Cardiac muscle cell (in vitro differentiated cells and primary cell): ENCODE measurements around the gene MATN3. TPM values are rescaled to one million over a fixed set of nuclear protein-coding genes. Genes with fewer than 3 reads are reported as not detected.
A peak's percentile ranks its signal among the peaks of the same experiment; 100 is the strongest.
"Not testable (repeated sequence)": the region's sequence is repeated elsewhere in the genome, so short reads cannot be mapped to it uniquely, and the experiment has no call there.

ENCODE experiments used
- DNase-seq, 2 donors: peaks; one replicate each; pipeline versions ENCODE4 v3.0.0 to v3.0.0-alpha.2; 2010 to 2017; ENCODE audit warnings: low read depth in 1 of 2, low spot score in 1 of 2
- H3K27ac ChIP-seq: fragments of 200-600 bp; sonication (generic); 2 replicates; pipeline ENCODE4 v1.5.1; 2016
- H3K27me3 ChIP-seq: fragments of 200-600 bp; sonication (generic); 2 replicates; pipeline ENCODE4 v1.6.0; 2016; ENCODE audit warnings: control low read depth
- H3K36me3 ChIP-seq: fragments of 200-600 bp; sonication (generic); 2 replicates; pipeline ENCODE4 v1.5.1; 2016; ENCODE audit warnings: control low read depth
- H3K4me1 ChIP-seq: fragments of 200-600 bp; sonication (generic); 2 replicates; pipeline ENCODE4 v1.8.1; 2017; ENCODE audit warnings: low read depth, mild to moderate bottlenecking, mixed run types
- H3K4me3 ChIP-seq: fragments of 200-600 bp; sonication (generic); 2 replicates; pipeline ENCODE4 v1.5.1; 2016; ENCODE audit warnings: mild to moderate bottlenecking
- H3K9me3 ChIP-seq: fragments of 200-600 bp; sonication (generic); 2 replicates; pipeline ENCODE4 v1.5.1; 2017; ENCODE audit warnings: low read depth, mild to moderate bottlenecking, control low read depth
- CTCF ChIP-seq: IDR thresholded peaks from 2 replicates; pipeline ENCODE4 v1.5.1; 2012; ENCODE audit warnings: low read depth, mild to moderate bottlenecking, low read length
- polyA plus RNA-seq: library from polyadenylated mRNA; unstranded; fragments of >200 nt; fragmentation: Nextera tagmentation; extraction: Ambion mirVana; gene quantifications from 2 replicates; pipeline ENCODE4 v1.2.1, GENCODE V29; 2016
- total RNA-seq: library from RNA; depleted of rRNA; stranded (reverse); fragments of >200 nt; gene quantifications from 2 replicates; pipeline ENCODE4 v1.2.3, GENCODE V29; 2016

MATN3 gene
- total and polyA plus RNA-seq, 2 experiments from 2014 or later = 3.8 to 4.8 TPM

DNA sequence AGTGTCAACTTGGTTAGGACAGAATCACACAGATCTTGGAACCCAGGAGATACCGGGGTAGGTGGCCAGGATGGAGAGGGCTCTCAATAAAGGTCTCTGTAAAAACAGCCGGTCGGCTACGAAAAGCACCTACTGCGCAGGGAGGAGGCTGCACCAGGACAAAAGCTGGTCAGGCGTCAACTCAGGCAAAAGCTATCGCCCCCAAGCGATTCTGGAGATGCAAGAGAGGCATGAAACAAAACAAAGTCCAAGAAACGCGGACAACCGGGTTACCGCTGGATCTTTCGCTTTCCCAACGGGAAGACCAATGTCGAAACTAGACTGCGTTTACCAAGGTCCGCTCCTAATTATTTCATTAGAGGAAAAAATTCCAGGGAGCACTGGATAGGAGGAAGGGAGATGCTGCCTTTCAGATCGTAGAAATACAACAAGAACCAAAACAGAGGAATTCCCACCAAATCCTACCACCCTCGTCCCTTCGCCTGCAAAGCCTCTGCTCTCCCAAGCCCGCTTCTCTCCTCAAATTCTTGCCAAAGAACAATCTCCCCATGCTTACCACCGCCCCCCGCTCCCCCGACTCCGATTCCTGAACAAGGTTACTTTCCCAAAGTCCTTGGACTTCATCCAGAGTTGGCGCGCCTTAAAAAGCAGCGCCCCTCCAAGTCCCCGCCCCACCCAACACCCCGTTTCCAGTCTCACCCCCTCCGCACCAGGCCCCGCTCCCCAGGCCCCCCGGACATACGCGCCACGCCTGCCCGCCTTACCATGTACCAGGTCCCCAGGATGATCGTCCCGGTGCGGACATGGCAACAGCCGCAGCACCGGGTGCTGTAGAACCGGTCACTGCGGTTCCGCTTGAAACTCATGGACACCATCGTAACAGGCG is 38.4 kb upstream of the MATN3 start:
- no peaks in the 10 kb centered on the region for H3K36me3 ChIP-seq
- H3K27ac ChIP-seq = peak overlapping the region; percentile 97
- TF ChIP-seq CTCF = peak; percentile 31
- H3K27me3 ChIP-seq = no peaks in the 10 kb centered on the region
- DNase-seq = peak; percentile 68 to 71
- peaks cover 17% of the 10 kb centered on the region for H3K4me1 ChIP-seq
- peak overlapping the region; percentile 73 for H3K4me3 ChIP-seq
- H3K9me3 ChIP-seq = no peaks in the 10 kb centered on the region

DNA sequence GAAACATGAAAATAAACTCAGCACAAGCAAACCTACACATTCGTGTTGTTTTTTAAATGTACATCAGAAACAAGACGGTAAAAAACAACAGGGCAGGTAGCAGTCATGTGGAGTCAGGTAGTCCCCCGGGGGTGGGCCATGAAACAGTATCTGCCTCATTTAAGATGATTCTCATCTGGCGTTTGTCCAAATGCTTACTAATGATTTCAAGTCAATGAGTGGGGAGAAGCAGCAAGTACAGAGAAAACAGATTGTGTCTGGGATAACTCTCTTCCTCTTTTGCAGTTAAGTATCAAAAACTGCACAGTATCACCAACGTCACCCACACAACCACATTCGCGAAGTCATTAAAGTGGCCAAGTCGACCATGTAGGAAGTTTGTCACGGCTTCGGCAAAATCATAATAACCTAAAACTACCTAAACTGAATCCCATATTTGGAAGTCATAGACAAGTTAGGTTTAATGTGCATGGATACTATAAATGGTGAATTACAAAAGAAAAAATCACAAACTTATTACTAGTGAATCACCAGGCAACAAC is 37.7 kb upstream of the MATN3 start:
- Histone ChIP-seq H3K9me3 (no peaks in the 10 kb centered on the region), H3K4me1 (peaks cover 17% of the 10 kb centered on the region), H3K27ac (peak overlapping the region; percentile 97), H3K27me3 (no peaks in the 10 kb centered on the region), H3K4me3 (peak overlapping the region; percentile 73), H3K36me3 (no peaks in the 10 kb centered on the region)
- TF ChIP-seq CTCF = no peak
- peak in 1 of 2 donors; percentile 62 for DNase-seq

DNA sequence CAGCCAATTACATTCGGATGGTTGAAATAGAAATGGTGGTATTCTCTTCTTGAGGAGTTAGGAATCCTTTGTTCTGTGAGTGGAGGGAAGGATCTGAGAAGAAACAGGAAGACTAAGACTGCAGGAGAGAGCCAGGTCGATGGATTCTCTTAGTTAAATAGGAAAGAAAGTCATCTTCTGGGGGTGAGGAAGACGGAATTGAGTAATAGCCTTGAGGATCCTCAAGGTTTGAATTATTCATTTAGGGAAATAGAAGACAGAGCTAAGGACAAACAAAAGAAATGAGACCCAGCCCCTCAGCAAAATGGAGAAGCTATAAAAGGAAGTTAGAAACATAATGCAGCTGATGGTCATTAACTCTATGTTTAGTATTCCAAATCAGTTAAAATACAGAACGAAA is 37.2 kb upstream of the MATN3 start:
- no peak for TF ChIP-seq CTCF
- peak overlapping the region; percentile 97 for H3K27ac ChIP-seq
- peak in 1 of 2 donors; percentile 33 for DNase-seq
- no peaks in the 10 kb centered on the region for H3K27me3 ChIP-seq
- peaks cover 17% of the 10 kb centered on the region for H3K4me1 ChIP-seq
- H3K36me3 ChIP-seq = no peaks in the 10 kb centered on the region
- peak overlapping the region; percentile 73 for H3K4me3 ChIP-seq
- H3K9me3 ChIP-seq = no peaks in the 10 kb centered on the region

GRCh38 chr2:20048488-20049448 is 36.3 kb upstream of the MATN3 start:
- peak overlapping the region; percentile 97 for H3K27ac ChIP-seq
- H3K36me3 ChIP-seq = no peaks in the 10 kb centered on the region
- H3K4me3 ChIP-seq = peak overlapping the region; percentile 73
- TF ChIP-seq CTCF = no peak
- H3K9me3 ChIP-seq = no peaks in the 10 kb centered on the region
- peaks cover 24% of the 10 kb centered on the region for H3K4me1 ChIP-seq
- no peaks in the 10 kb centered on the region for H3K27me3 ChIP-seq
- DNase-seq = no peak

- H3K27ac ChIP-seq, DNase-seq, H3K4me3 ChIP-seq, H3K9me3 ChIP-seq, H3K27me3 ChIP-seq, H3K36me3 ChIP-seq: not testable (repeated sequence)
- peaks cover 29% of the 10 kb centered on the region for H3K4me1 ChIP-seq
Measured at GRCh38 chr2:20045712-20046292, 33.3 kb upstream of the MATN3 start.
